ENCODE results near the gene PCED1B.
"Not testable (repeated sequence)": the region's sequence is repeated elsewhere in the genome, so short reads cannot be mapped to it uniquely, and the experiment has no call there.

Gene PCED1B

DNA sequence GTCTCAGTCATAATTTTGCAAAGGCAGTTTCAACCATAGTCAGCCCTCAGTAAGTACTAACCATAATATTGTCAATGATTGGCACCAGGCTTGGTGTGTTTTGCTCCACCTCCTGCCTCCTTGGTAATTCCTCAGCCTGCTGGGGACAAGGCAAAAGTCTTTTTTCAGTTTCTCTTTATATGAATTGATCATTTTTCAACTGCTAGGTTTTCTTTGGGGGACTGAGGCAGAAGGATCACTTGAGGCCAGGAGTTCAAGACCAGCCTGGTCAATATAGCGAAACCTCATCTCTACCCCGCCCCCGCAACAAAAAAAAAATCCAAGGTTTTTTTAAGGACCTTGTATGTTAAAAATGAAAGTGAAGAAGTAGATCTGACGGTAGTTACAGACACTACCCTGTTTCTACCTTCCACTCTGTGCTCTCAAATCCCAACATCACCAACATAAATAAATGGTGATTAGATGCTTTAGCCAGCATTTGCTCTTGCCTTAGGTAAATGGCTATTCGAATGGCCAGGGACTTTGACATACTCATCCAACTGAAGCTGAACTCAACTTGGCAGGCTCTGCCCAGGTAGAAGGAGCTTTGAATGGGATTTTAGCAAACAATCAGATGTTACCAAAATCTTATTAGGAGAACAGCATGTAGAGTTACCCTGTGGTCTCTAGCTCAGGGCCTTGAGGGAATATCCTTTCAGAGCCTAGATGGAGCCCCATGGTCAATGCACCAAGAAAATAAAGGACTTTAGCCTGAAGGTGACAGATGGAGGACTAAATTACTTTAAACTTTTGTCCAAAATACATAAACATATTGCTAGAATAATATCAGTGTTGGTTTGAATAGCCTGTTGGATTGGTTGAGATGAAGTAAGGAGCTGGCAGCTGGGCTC is 127.3 kb downstream of the PCED1B start:
- DNase-seq (ENCODE audit: low read depth), result no peak

DNA sequence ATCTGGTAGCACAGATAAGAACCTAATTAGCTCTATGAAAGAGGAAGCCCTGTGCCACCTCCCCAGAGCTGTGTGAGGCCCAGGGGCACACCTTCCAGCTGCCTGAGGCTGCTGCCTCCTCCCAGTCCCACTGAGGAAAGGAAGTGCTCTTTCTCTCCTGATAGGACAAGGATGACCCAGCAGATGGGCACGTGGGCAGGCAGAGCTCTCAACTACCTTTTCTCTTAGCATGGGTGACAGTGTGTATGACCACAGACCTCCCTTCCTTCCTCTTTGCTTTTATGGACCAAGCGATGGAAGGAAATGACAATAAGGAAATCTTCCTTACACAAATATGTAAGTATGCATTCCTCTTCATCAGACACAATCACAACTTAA is 127.9 kb downstream of the PCED1B start:
- no peak for DNase-seq (ENCODE audit: low read depth)

DNA sequence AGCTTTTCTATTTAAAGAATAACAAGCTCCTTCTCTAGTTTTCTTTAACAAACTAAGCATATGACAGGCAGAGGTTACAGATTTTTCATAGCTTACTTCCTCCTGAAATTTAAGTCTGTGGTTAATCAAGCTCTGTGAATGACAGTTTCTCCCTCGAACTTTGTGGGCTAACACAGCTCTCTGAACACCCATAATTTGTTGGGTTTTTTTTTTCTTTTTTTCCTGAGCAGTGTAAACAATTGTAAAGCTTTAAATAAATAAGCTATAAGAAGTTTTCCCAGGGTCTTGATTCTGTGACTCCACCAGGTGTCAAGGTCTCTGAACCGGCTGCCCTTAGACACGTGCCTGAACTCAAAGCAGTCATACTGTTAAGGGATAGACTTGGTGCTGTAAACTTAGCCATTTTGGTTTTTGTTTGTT is 128.4 kb downstream of the PCED1B start:
- DNase-seq (ENCODE audit: low read depth), result no peak

DNA sequence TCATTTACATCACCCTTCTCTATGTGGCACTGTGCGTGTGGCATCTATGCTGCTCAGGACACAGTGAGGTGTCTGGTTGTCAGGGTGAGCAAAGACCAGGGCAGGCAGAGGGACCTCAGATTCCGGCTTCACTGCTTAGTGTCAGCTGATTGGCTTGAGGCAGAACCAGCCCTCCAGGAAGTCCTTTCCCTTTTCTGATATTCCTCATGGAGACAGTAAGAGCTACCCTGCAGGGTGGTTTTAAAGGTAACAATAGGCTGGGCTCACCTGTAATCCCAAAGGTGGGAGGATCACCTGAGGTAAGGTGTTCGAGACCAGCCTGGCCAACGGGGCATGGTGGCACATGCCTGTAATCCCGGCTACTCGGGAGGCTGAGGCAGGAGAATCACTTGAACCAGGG is 129.6 kb downstream of the PCED1B start:
- DNase-seq (ENCODE audit: low read depth), result no peak

DNA sequence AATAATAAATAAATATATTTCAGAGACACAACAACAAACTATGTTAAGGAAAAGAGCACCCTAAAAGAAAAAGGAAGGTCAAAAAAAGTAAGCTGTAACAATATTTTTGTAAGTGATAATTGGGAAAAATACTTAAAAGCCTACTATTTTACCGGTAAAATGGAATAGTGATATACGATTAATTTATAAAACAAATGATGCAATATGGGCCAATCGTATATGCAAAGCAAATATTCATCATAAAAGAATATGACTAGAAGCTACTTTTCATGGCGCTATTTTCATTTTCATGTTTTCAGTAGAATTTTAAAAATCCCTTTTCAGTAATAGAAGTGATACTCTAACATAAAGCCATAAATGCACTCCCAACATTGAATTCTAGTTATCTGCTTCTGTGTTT is 131.4 kb downstream of the PCED1B start:
- DNase-seq (ENCODE audit: low read depth), result no peak

DNA sequence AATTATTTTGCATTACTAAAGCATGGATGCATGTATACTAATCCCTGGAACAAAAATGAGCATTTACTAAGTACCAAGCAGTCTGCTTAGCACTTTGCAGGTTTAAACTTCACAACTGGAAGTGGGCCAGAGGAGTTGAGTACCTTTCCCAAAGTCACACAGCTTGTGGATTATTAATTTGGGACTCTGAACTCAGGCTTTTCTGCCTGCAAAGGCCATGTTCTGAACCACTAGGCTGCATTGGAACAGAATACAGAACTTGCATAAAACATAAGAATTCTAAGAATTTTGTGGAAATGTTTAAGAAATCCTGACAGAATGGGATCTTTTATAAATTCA is 133.2 kb downstream of the PCED1B start:
- DNase-seq (ENCODE audit: low read depth), result no peak

DNA sequence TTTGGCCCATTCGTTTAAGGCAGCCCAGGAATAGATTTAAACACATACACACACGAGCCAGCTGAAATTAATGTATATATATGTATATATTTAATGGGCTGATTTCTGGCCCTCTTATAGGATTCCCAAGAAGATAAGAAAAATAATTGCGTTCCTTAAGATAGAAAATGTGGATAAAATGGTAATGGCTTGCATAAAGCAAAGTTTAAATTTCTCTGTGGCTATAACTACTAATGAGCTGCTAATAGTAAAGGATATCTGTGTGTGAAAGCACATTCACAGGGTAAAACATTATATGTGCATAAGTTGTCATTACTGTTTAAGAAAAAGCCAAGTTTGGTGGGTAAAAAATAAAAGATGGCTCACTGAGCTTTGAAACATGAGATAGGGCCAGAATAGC is 134.0 kb downstream of the PCED1B start:
- DNase-seq (ENCODE audit: low read depth), result no peak

DNA sequence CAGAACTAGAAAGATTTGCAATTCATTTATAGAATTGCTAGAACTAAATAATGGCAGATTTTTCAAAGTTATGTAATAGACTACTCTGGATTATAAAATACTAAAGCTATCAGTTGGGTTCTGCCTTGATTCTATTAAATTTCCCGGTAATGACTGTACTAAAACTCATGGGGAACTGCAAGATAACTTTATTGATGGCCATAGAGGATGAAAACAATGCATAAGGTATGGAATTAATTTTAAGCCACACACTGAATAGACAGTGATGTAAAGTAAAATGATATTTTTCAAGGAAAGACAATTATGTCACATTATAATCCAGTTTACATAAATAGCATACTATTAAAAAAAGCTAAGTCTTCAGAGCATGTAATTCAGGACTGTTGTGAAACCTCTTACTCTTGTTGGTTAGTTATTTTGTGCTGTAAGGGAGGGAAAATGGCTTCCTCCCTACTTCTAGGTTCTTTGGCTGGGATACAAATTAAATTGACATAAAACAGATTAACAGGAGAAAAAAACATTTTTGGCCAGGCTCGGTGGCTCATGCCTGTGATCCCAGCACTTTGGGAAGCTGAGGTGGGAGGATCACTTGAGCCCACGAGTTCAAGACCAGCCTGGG is 134.7 kb downstream of the PCED1B start:
- DNase-seq (ENCODE audit: low read depth), result no peak

DNA sequence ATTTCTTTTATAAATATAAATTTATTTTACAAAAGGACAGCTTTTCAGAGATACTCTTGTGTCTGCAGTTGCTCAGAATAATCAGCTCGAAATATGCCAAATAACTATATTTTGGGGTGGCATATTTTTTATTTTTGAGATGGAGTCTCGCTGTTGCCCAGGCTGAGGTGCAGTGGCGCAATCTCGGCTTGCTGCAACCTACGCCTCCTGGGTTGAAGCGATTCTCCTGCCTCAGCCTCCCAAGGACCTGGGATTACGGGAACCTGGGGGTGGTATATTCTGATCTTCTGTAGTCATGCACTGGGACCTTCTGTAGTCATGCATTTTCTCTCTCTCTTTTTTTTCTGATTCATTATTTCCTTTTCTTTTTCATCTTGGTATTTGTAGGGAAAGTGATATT is 135.3 kb downstream of the PCED1B start:
- no peak for DNase-seq (ENCODE audit: low read depth)

DNA sequence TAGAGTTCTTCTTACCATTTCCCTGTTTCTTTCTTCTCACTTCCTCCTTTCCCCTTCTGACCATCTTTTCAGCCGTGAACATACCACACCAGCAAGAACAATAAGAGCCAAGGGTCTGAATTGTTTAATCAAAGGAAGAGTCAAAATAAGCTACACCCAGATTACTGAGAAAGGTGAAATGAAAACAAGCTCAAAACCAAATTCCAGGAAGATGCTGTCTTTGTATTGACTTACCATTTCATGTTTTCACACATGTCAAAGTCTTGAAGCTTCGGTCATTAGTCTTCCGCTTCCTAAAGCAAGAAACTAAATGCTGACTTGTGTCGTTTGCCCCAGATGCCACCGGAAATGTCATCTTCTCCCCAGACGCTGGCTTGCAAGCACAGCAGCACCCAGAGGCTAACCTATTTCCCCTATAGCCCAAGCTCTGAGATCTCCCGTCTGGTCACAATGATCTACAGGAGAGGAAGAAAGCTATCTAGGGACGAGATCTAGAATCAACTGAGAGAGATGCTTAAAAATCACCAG is 136.8 kb downstream of the PCED1B start:
- no peak for DNase-seq (ENCODE audit: low read depth)

DNA sequence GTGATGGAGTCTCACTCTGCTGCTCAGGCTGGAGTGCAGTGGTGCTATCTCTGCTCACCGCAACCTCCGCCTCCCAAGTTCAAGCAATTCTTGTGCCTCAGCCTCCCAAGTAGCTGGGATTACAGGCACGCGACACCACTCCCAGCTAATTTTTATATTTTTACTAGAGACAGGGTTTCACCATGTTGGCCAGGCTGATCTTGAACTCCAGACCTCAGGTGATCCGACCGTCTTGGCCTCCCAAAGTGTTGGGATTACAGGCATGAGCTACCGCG is 138.1 kb downstream of the PCED1B start:
- not testable (repeated sequence) for DNase-seq (ENCODE audit: low read depth)

DNA sequence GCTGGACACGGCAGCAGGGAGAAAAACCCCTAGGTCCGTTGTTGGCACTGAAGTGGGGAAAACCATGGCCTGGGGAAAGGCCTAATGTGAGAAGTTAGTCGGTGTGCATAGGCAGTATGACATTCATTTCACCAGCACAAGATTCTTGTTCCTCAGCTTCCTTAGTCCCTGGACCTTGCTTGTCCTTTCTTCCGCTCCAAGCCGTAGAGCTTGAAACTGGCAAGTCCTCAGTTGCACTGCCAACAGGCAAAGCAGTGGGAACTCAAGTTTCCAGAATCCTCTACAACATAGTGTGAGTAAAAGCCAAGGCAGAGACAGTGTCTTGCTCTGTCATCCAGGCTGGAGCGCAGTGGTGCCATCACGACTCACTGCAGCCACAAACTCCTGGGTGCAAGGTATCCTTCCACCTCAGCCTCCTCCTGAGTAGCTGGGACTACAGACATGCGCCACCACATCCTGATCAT is 138.8 kb downstream of the PCED1B start:
- DNase-seq (ENCODE audit: low read depth), result no peak

DNA sequence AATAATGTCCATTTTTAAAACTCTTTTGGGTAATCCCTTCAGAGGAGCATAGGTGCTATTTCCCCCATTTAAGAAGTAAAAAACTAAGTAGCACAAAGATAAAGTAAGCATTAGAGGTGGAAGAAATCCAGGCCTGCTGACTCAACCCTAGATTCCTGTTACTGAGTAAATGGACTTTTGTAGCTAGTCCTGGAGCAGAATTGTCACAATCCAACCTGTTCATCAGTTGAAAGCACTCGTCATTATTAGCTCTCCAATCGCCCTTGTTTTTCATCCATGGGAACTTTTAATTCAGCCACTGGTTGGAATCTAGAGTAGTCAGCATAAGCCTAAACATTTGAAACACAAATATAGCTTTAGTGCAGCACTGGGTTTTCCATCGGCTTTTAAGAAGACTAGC is 139.8 kb downstream of the PCED1B start:
- DNase-seq (ENCODE audit: low read depth), result no peak

DNA sequence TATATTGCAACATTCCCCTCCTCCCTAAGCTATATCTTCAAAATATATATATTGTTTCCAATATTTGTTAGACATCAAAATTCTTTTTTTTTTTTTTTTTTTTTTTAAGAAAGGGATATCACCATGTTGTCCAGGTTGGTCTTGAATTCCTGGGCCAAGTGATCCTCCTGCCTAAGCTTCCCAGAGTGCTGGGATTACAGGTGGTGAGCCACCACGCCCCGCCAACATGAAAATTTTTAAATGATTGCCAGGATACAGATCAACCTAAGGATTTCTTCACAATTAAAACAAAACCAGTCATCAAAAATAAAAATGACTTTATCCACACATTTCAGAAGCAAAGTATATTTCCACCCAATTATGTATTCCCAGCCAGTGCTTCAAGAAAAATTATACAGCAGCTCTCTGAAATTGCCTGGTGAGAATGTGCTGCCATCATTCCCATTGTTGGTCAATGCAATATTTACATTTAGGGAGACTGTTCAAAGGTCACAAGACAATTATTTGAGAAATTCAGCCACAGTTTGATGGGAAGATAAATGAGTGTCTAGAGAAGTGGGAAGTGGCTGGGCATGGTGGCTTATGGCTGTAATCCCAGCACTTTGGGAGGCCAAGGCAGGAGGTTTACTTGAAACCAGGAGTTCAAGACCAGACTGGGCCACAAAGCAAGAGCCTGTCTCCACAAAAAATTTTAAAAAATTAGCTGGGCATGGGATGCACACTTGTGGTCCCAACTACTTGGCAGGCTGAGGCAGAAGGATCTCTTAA is 142.0 kb downstream of the PCED1B start:
- DNase-seq (ENCODE audit: low read depth), result no peak

DNA sequence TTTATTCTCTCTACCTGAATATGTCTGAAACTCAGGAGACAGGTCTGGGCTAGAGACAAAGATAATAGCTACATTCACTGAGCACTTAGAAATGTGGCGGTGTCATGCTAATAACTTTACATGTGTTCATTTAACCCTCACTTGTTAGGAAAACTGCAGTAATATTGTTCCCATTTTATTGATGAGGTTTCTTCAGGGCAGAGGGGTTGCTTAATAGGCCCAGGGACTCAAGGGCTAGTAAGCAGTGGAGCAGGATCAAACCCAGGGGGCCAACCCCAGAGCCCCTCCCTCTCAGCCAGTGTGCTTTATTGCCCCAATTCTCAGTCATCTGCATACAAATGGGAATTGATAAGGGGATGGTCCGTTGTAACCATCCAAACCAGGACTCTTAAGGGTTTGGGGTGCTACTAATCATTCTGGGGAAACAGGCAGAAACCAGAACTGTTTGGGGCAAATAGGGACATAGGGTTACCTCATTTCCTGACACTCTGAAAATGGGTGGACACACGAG is 143.2 kb downstream of the PCED1B start:
- no peak for DNase-seq (ENCODE audit: low read depth)

DNA sequence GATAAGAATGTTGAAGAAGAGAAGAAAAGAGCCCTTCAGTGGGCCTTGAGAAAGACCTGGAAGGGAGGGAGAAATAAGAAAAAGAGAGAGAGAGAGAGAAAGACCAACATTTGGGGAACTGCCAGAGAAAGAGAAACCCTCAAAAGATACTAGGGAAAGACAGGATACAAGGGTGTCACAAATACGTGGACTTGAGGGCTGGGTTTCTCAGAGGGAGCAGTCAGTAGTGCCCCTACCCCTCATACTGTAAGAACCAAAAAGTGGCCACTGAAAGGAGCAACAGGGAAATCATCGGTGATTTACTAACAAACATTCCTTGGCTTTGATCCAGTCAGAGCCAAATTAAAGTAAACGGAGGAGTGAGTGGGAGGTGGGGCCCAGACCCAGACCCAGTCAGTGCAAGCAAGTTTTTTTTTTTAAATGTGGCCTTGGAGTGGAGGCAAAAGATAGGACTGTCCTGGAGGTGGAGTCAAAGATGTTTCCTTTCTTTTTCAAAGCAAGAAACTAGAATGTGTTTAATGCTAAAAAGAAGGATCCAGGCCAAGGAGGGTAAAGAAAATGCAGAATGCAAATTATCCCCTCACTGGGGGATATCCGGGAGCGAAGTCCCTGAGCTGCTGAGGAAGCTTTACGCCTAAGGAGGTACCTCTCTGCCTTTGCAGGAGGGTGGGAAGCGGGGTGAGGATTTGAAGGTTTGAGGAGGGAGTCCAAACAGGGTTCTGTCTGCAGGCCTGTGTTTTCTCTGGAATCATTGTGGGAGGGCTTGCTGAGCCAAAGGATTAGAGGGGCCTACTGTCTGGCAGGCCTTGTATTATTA is 143.8 kb downstream of the PCED1B start:
- DNase-seq (ENCODE audit: low read depth), result no peak

DNA sequence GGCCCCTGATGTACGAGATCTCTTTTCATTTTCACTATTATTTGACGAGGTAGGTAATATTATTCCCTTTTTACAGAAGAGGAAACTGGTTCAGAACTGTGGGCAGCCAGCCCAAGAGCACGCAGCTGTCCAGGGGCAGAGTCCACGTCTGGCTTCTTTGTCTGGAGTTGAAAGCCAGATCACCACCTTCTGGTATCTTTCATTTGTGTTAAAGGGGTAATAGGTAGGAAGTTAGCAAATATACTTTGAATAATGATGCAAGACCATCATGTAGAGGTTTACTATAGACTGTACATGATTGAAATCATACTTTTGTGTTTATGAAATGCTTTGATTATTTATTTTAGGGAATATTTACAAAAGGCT is 144.4 kb downstream of the PCED1B start:
- no peak for DNase-seq (ENCODE audit: low read depth)

DNA sequence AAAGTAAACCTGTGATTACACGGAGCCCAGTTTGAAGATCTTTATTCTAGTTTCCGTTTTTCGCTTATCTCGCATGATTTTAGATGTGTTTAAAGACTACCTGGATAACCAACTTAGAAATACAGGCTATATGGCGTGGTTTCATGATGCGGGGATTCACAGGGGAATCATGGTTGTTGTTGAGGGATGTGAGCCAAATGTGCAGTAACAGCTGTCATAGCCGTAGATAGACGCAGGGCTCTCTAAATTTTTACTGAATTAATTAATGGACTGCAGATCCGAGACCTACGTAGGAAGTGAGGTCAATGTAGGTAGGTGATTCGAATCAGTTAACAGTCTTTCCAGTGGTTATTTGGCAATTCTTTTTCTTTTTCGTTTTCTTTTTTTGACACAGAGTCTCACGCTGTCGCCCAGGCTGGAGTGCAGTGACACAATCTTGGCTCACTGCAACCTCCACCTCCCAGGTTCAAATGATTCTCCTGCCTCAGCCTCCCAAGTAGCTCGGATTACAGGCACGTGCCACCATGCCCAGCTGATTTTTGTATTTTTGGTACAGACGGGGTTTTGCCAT is 145.2 kb downstream of the PCED1B start:
- no peak for DNase-seq (ENCODE audit: low read depth)

DNA sequence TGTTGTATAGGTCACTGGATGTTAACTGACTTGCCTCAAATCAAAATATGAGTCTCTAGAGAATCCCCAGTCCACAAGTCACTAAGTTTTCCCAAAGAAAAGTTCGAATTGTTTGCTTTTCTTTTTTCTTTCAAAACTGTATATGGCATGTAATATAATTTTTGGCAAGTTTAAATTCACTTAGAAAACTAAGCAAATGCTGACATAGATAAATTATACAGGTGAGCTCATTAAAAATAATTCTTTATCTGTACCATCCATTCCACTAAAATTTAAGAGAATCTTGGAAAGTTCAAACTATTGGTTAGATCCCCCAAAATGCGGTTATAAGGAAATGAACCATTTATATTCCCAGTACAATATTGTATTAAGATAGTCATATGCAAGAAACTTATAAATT is 145.9 kb downstream of the PCED1B start:
- DNase-seq (ENCODE audit: low read depth), result no peak

DNA sequence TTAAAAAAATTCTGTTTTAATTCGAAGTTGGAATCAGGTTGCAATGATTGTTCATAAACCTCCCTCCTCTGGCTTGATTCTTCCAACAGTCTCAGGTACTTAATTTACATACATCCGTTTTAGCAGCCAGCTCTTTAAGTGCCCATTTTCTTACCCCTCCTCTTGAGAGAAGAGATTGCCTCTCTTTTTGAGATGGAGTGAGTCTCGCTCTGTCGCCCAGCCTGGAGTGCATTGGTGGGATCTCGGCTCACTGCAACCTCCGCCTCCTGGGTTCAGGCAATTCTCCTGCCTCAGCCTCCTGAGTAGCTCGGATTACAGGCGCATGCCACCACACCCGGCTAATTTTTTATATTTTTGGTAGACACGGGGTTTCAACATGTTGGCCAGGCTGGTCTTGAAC is 146.8 kb downstream of the PCED1B start:
- DNase-seq (ENCODE audit: low read depth), result no peak

DNA sequence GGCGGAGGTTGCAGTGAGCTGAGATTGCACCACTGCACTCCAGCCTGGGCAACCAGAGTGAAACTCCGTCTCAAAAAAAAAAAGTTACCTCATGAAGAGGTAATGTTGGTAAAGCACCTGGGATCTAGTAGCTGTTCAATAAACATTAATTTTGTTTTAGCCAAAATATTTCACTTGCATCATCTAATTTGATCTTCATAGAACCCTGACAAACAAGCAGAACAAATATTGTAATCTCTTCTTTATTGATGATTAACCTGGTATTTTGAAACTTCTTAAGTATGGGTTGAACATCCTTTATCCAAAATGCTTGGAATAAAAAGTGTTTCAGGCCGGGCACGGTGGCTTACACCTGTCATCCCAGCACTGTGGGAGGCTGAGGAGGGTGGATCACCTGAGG is 149.4 kb downstream of the PCED1B start:
- DNase-seq (ENCODE audit: low read depth), result no peak

DNA sequence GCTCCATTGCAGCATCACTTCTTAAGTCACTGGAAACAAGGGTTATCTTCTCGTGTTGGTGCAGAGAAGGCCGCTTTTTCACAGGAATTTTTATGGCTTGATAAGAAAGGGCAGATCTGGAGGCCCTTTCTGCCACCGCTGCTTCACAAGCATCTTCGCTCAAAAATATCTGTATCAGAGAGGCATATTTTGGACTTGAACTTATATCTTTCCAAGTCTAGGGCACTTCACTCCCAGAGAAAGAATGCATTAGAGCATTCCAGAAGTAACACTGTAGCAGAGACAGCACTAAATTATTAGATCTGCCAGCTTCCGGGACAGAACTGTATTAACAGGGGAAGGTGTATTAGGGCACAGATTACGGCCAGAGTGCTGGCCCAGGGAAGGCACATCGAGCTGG is 152.0 kb downstream of the PCED1B start:
- no peak for DNase-seq (ENCODE audit: low read depth)

Data from GM04503 (cell line).